ENCODE results near the gene JMJD8. TPM values are rescaled to one million over a fixed set of nuclear protein-coding genes. Genes with fewer than 3 reads are reported as not detected.

The JMJD8 gene
- total RNA-seq, 1 experiment from 2014 or later: 81.3 TPM

- no peak overlapping the region for H2AFZ ChIP-seq (ENCODE audit: low read length)
- no peak overlapping the region for H3K4me2 ChIP-seq (ENCODE audit: low read length)
- H3K36me3 ChIP-seq (ENCODE audit: low read depth, low read length): no peaks in the 10 kb centered on the region
- TSS peak; percentile 3 for BruUV-seq (replicated peaks)
- DNase-seq: no peak
- no peak overlapping the region for H3K9ac ChIP-seq (ENCODE audit: low read length)
- ChIA-PET POLR2A (ENCODE audit: unreplicated experiment) (interaction anchor here (0.6 kb wide), 1 partner anchor 1432 kb away, joined by 5 read pairs; no protein-coding TSS in a partner anchor), CTCF (no interaction called here)
- H3K4me3 ChIP-seq (ENCODE audit: low read length): no peak overlapping the region
- peaks cover 24% of the 10 kb centered on the region; the same call in 1 of the 2 replicates for H3K4me1 ChIP-seq (ENCODE audit: insufficient read depth, low read length)
- H3K79me2 ChIP-seq (ENCODE audit: low read length): no peaks in the 10 kb centered on the region
- ATAC-seq: no peak
- H3K9me3 ChIP-seq (ENCODE audit: low read length): no peaks in the 10 kb centered on the region
- H3F3A ChIP-seq (ENCODE audit: low read length, unreplicated experiment): peaks cover 3% of the 10 kb centered on the region
- H4K20me1 ChIP-seq (ENCODE audit: low read length): no peaks in the 10 kb centered on the region
- TF ChIP-seq CTCF (conservative IDR thresholded peaks at IDR 0.05; ENCODE audit: low read depth, low read length) (no peak), EZH2 (IDR thresholded peaks at IDR 0.05; ENCODE audit: low read length, unreplicated experiment) (no peak), EZH2phosphoT487 (IDR thresholded peaks at IDR 0.05; ENCODE audit: borderline replicate concordance, low read length) (no peak)
- no peaks in the 10 kb centered on the region for H3K27me3 ChIP-seq (ENCODE audit: low read length)
- no peak overlapping the region for H3K27ac ChIP-seq (ENCODE audit: low read length)
- no peaks in the 10 kb centered on the region for H3K9me2 ChIP-seq (replicated peaks; ENCODE audit: low read length)
- intact Hi-C loops (cut with micrococcal nuclease): no loop called here
These were observed 38.9 kb upstream of the JMJD8 start for GRCh38 chr16:722835-723633.

DNA sequence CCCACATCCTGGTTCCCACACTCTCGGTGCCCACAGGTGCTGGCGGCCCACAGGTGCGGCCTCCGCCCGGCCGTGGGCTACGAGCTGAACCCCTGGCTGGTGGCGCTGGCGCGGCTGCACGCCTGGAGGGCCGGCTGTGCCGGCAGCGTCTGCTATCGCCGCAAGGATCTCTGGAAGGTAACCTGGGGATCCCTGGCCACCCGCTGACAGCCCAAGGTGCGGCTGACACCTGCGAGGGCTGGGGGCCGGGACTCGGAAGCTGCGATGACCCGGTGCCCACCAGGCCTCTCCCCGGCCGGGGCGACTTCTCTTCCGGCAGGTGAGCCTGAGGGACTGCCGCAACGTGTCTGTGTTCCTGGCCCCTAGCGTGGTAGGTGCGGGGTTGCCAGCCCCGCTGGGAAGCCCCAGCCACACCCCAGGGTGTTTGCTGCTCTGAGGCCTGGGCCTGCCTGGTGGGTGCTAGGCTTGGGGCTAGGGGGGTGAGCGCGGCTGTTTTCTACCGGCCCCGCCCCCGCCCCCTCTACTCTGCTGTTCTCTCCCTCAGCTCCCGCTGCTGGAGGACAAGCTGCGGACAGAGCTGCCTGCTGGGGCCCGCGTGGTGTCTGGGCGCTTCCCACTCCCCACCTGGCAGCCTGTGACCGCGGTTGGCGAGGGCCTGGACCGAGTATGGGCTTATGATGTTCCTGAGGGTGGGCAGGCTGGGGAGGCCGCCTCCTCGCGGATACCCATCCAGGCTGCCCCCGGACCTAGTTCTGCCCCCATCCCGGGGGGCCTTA lies 37.8 kb upstream of the JMJD8 start:
- Histone ChIP-seq H3K9me2 (replicated peaks; ENCODE audit: low read length) (no peaks in the 10 kb centered on the region), H3K9me3 (ENCODE audit: low read length) (no peaks in the 10 kb centered on the region), H4K20me1 (ENCODE audit: low read length) (0 out of 2 replicates have a peak, but pooled peaks cover 1% of the 10 kb centered on the region), H3K36me3 (ENCODE audit: low read depth, low read length) (no peaks in the 10 kb centered on the region), H3K4me2 (ENCODE audit: low read length) (peak overlapping the region; percentile 93), H3K27ac (ENCODE audit: low read length) (no peak overlapping the region), H3K79me2 (ENCODE audit: low read length) (peaks cover 3% of the 10 kb centered on the region; the same call in 1 of the 2 replicates), H2AFZ (ENCODE audit: low read length) (no peak overlapping the region), H3K9ac (ENCODE audit: low read length) (no peak overlapping the region), H3K4me3 (ENCODE audit: low read length) (peak overlapping the region; percentile 82), H3K4me1 (ENCODE audit: insufficient read depth, low read length) (peaks cover 20% of the 10 kb centered on the region; the same call in 1 of the 2 replicates), H3K27me3 (ENCODE audit: low read length) (no peaks in the 10 kb centered on the region), H3F3A (ENCODE audit: low read length, unreplicated experiment) (peaks cover 3% of the 10 kb centered on the region)
- ATAC-seq (no peak), DNase-seq (no peak)
- BruUV-seq (replicated peaks): no TSS peak
- no peak for TF ChIP-seq CTCF (conservative IDR thresholded peaks at IDR 0.05; ENCODE audit: low read depth, low read length)
- TF ChIP-seq EZH2 (IDR thresholded peaks at IDR 0.05; ENCODE audit: low read length, unreplicated experiment): no peak
- no peak for TF ChIP-seq EZH2phosphoT487 (IDR thresholded peaks at IDR 0.05; ENCODE audit: borderline replicate concordance, low read length)
- ChIA-PET CTCF (no interaction called here), POLR2A (ENCODE audit: unreplicated experiment) (interaction anchor here (0.6 to 1.4 kb wide), 3 partner anchors 9 to 1433 kb away, joined by 3 to 5 read pairs (median 5); no protein-coding TSS in a partner anchor)
- intact Hi-C loops (cut with micrococcal nuclease): no loop called here

Measured in PC-3 (cell line).